A549 treated with RU486 at 1 μM for 4 hours (cell line): ENCODE results near the gene ELL2. TPM values are rescaled to one million over a fixed set of nuclear protein-coding genes. Genes with fewer than 3 reads are reported as not detected.

Source experiments
- total RNA-seq: library from RNA; stranded (reverse); fragments of 200-300 nt; extraction: Qiagen RNA extraction; gene quantifications from 5 replicates; pipeline ENCODE4 v1.2.3, GENCODE V29; 2022; ENCODE audit warnings: low read depth

The ELL2 gene
- 14.2 to 19.1 TPM (median 15.1 TPM) in 5 replicates for total RNA-seq

GRCh38 chr5:95961617-95962474 lies at the start of gene ELL2:
Gene ELL2, minus strand, starts transcription at chr5:95961851. Its CDS starts 130 bp downstream, at chr5:95961721.

Other genes starting within 250 kb of the ELL2 start
- gene RHOBTB3, start 230.5 kb downstream of the ELL2 start, total RNA-seq, result 5.4 to 10.4 TPM (median 7.5 TPM) in 5 replicates
- gene GLRX, start 139.1 kb downstream of the ELL2 start, total RNA-seq, result 51.0 to 92.9 TPM (median 64.6 TPM) in 5 replicates